Tibial nerve (tissue), 4 donors: ENCODE measurements around the gene ZDHHC5.

Experiments
- CTCF ChIP-seq, 5 experiments: fragments of 200-600 bp in 3 of 5; fragments of 450-650 bp in 2 of 5; sonication (generic) in 3 of 5; IDR thresholded peaks; one replicate each; pipeline ENCODE4 v1.5.1; 2016 to 2019; ENCODE audit warnings: antibody characterized with exemption in 5 of 5, mild to moderate bottlenecking in 3 of 5, moderate library complexity in 2 of 5
- EP300 ChIP-seq, 2 donors: sonication (generic); formaldehyde crosslinking; IDR thresholded peaks; one replicate each; pipeline ENCODE4 v1.6.1; 2017; ENCODE audit warnings: antibody characterized with exemption in 2 of 2, mild to moderate bottlenecking in 1 of 2
- POLR2A ChIP-seq, 2 donors: fragments of 450-650 bp; IDR thresholded peaks; one replicate each; pipeline ENCODE4 v1.6.1; 2017; ENCODE audit warnings: antibody characterized with exemption in 2 of 2, mild to moderate bottlenecking in 2 of 2, moderate library complexity in 2 of 2

GRCh38 chr11:57681168-57681567 lies 13.3 kb downstream of the ZDHHC5 start:
- TF ChIP-seq CTCF (IDR thresholded peaks at IDR 0.05) (no peak), EP300 (IDR thresholded peaks at IDR 0.05) (no peak), POLR2A (IDR thresholded peaks at IDR 0.05) (no peak)
